GM21619 (cell line): ENCODE data around the gene RTP2.
"Not testable (repeated sequence)": the region's sequence is repeated elsewhere in the genome, so short reads cannot be mapped to it uniquely, and the experiment has no call there.

Source experiments
- ATAC-seq: cut with Tn5 transposase; IDR thresholded peaks from one replicate; pipeline ENCODE4 v1.9.1; 2021; ENCODE audit not compliant: unreplicated experiment

Gene RTP2

DNA sequence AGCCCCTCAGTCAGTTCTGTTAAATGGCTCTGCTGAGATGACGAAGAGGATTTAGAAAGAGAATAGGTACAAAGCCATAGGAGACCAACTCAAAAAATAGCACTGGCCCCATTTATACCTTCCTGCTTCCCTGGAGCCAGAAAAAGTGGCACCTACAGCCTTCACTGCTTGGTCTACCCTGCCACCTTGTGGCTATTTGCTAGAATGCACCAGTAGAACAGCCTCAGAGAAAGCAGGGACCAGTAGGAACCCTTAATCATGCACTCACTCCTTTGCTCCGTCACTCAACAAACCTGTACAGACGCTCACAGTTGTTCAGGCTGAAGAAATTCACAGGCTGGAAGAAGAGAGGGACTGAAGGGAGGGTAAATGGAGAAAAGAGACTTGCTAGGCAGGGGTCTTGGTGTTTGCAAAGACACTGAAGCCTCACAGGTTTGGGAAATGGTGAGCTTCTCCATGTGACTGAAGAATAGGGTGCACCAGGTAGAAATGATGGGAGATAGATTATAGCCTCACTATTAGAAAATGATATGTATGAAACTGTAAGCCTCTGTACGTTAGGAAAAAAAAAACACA, 12.1 kb upstream of the RTP2 start:
- peak; percentile 80 for ATAC-seq

DNA sequence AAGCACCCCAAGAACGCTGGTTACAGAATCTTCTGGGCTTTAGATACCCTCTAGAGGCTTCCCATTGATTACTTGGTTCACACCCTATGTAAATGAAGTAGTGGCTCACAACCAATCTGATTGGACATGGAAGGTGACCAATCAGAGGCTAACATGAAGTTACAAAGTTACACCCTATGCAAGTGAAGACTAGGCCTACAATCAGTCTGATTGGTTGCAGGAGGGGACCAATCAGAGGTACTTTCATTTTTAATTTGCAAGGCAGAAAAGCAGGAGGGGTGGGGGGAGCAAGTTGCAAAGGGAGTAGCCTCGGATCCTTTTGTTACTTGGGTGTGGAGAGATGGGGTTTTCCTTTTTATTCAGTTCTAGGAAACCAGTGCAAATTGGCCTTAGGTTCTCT, 11.1 kb upstream of the RTP2 start:
- no peak for ATAC-seq

- ATAC-seq = no peak
Observed at GRCh38 chr3:187709155-187709554, 6.8 kb upstream of the RTP2 start.

DNA sequence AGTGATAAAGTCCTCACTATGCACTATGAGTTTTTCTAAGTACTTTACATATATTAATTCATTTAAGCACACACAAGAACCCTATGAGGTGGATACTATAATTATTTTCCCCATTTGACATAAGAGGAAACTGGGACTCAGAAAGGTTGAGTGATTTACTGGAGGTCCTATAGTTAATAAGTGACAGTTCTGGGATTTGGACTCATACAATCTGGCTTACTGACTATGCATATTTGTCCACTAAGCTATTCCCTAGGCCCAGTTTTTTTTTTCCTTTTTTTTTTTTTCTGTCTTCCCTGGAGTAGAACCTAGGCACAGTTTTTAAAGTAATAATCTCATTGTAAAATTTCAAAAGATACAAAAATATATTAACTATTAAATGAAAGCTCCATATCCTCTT, 6.3 kb upstream of the RTP2 start:
- no peak for ATAC-seq

DNA sequence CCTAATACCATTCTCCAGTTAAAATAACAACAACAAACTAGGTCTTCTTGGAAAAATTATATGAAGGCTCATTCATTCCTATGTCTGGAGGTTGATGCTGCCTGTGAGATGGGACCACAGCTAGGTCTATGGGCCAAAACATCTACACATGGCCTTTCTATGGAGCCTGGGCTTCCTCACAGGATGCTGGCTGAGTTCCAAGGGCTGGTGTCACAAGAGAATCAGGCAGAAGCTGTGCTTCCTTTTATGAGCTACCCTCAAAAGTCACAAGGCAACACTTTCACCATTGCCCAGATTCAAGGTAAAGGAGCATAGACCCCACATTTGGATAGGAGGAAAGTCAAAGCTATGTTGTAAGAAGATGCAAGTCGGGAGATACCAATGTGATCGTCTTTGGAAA, 4.6 kb upstream of the RTP2 start:
- no peak for ATAC-seq

DNA sequence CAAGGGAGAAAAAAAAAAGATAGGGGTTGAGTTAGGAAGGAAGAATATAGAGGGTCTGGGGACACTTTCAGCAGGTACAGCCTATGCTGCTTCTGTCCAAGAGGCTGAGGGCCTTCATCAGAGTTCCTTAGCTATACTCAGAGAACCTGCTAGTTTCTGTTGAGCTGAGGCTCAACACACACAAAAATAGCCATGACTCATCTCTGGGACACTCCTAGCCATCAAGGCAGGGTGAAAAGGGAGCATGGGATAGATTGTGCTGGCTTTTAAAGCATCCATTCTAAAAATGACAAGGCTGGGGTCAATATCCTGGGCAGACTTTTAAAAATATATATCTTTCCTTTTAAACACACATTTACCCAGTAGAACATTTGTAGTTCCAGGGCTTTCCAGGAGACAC, 2.8 kb upstream of the RTP2 start:
- no peak for ATAC-seq

GRCh38 chr3:187700249-187700648, 2.1 kb downstream of the RTP2 start:
- no peak for ATAC-seq

DNA sequence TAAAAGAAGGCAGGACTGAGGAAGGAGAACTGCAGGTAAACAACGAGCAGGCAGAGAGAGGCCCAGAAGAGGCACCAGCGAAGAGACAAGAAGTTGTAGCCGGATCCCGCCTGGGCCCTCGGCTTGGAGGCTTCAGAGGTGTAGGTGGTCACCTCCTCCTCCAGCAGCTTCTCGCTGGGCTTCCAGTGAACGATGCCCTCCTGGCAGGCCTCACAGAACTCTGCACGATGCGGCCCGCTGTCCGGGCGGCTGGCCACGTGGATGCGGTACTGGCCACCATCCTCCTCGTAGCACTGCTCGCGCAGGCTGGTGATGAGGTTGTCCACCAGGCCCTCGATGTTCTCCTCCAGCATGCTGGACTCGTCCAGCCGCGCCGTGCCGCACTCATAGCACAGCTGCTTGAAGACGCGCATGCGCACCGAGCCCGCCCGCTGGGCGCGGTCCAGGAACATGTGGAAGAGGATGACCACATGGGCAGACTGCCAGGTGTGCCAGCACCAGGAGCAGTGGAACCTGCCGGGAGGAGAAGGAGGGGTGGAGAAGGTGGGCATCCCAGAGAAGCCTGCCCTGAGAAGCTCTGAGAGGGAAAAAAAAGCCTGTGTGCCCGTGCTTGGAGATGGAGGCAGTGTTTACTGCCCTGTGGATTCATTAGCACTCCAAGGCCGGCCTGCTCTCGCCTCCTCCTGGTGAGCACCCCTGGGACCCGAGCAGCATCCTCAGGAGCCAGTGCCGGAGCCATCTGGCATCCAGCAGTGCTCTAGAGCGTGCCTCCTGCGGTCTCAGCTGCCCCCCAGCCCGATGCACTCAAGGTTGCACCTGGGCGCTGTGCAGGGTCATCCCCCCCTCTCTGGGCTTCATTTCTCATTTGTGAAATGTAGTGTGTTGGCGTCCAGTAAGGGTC, 3.6 kb downstream of the RTP2 start:
- no peak for ATAC-seq

GRCh38 chr3:187696021-187696420, 6.3 kb downstream of the RTP2 start:
- ATAC-seq = no peak

- ATAC-seq = no peak
Observed at GRCh38 chr3:187695449-187695848, 6.9 kb downstream of the RTP2 start.

DNA sequence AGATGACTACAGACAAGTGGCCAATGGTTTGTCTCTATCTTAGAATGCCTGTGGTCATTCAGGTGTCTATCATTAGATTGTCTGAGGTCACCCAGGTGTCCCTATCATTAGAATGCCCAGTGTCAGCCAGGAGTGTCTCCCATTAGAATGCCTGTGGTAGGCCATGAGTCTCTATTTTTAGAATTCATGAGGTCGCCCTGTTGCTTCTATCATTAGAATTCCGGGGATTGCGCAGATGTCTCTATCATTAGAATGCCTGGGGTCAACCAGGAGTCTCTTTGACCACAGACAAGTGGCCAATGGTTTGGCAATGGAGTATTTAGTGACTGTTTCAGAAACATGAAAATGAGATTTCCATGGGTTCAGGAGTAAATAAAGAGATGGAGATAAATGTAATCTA, 7.6 kb downstream of the RTP2 start:
- ATAC-seq = no peak

DNA sequence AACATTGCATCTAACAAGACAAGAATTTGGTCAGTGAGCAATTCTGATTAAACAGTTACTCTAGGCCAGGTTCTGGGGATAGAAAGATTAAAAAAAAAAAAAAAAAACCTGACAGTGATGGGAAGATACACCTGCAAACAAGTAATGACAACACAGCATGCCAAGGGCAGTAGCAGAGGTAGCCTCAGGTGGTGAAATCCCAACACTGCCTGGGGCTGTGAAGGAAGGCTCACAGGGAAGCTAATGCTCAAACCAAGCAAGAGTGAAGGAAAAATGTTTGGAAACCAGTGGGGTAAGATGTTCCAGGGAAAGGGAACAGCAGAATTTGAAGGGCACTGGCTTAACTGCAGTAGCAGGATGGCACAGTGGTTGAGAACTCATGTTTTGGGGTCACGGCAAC, 8.9 kb downstream of the RTP2 start:
- ATAC-seq = no peak

DNA sequence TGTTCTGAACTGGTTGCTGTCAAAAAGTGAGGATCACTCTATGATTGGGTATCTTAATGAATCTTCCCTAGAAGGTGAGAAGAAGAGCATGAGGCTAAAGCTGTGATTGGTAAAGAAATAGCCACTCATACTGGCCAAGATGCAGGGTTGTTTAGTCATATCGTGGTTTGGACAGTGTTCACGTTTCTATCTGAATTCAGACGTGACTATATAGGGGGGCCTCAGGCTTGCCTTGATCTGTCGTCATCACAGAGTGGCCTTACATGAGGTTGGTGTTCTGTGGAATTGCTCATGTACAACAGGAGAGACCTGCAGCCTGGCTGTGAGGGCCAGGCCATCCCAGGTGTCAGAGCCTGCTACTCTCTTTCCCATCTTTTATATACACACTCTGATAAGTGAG, 12.4 kb downstream of the RTP2 start:
- no peak for ATAC-seq

- no peak for ATAC-seq
Observed at GRCh38 chr3:187686621-187687273, 15.6 kb downstream of the RTP2 start.

DNA sequence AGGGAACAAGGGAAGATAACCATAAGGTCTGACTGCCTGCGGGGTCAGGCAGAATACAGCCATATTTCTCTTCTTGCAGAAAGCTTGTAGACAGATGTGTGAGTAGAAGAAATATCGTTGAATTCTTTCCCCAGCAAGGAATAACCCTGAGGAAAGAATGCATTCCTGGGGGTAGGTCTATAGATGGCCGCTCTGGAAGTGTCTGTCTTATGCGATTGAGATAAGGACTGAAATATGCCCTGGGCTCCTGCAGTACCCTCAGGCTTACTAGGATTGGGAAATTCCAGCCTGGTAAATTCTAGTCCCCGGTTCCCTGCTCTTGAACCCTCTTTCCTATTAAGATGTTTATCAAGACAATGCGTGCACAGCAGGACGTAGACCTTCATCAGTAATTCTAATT, 16.4 kb downstream of the RTP2 start:
- no peak for ATAC-seq

DNA sequence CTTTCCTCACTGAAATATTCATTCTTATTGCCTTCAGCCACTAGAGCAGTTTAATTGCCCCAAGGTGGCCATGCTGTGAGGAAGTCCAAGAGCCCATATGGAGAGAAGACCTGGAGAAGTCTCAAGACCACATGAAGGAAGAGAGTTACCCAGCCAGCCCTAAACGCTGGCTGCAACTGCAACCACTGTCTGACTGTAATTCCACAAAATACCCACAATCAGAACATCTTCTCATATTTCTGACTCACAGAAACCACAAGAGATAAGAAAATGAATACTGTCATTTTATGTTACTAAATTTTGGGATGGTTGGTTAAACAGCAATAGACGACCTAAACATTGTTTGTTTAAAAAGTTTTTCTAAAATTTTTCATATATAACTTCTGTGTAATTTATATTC, 17.5 kb downstream of the RTP2 start:
- no peak for ATAC-seq

- ATAC-seq = no peak
Observed at GRCh38 chr3:187684444-187684843, 17.9 kb downstream of the RTP2 start.

DNA sequence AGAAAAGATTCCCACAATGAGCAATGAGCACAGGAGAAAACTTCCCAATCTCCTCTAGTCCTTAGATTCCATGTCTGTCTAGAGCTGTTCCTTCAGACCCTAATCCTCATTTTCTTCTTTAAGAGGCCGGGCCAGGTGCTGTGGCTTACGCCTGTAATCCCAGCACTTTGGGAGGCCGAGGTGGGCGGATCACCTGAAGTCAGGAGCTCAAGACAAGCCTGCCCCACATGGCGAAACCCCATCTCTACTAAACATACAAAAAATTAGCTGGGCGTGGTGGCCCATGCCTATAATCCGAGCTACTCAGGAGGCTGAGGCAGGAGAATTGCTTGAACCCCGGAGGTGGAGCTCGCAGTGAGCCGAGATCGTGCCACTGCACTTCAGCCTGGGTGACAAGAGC, 20.6 kb downstream of the RTP2 start:
- not testable (repeated sequence) for ATAC-seq

- ATAC-seq = peak; percentile 65
Observed at GRCh38 chr3:187679638-187680396, 22.5 kb downstream of the RTP2 start.

DNA sequence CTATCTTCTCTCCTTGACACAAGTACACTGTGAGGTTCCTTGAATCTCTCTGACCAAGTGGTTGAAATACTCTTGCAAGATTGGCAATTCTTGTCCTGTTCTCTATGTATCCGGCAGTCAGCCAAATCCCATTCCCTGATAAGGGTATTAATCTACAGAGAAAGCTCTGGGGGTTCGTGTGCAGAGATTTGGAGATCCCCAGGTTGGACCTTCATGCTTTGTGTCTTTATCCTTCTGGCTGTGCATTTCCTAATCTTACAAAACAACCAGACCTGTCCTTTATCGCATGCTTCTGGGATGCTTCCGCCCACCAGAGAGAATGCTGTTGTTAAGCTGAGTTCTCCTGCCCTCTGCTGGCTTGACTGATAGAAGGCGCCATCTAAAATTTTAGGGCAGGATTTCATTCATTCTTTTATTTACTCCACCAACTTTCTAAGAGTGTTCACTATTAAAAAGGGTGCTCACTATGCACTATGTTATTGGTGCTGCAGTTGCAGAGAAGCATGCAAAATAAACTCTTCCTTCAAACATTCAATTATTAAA, 23.6 kb downstream of the RTP2 start:
- ATAC-seq = no peak

DNA sequence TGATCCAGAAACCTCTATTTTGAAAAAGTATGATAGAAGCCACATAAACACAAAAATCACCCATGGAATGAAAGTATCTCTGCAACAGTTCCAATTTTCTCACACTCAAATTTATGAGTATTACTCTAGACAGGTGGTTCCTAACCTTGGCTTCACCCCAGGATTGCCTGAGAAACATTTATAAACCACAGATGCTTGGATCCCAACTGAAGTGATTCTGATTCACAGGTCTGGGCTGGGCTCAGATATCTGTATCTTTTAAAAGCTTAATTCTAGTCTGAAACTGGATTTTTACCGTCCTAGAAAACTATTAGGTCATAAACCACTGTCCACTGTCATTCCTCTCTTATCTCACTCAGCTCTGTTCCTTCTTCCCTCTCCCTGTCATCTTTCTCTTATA, 24.8 kb downstream of the RTP2 start:
- ATAC-seq = no peak
